PFSK-1 (cell line): ENCODE data around the gene LDLRAD3.

Experiments used
- FOXP2 ChIP-seq: optimal IDR thresholded peaks from 2 replicates; pipeline ENCODE3; 2011; ENCODE audit warnings: borderline replicate concordance, control low read depth, inconsistent platforms; ENCODE audit not compliant: insufficient read depth; ENCODE audit errors: extremely low read length, extremely low read depth
- POLR2AphosphoS5 ChIP-seq: IDR thresholded peaks from 2 replicates; pipeline ENCODE4 v1.6.1; 2012; ENCODE audit warnings: low read depth, mild to moderate bottlenecking, control low read depth, low read length, moderate library complexity
- REST ChIP-seq, 2 experiments: IDR thresholded peaks; 2 replicates each; pipeline versions ENCODE4 v1.6.1 to v1.8.0; 2011 to 2012; ENCODE audit warnings: low read depth in 2 of 2, low read length in 2 of 2, control low read depth in 1 of 2, inconsistent platforms in 1 of 2, mild to moderate bottlenecking in 1 of 2, moderate library complexity in 1 of 2; ENCODE audit not compliant: insufficient read depth in 1 of 2
- SIN3A ChIP-seq: IDR thresholded peaks from 2 replicates; pipeline ENCODE4 v1.6.1; 2012; ENCODE audit warnings: mild to moderate bottlenecking, low read length, moderate library complexity, borderline replicate concordance; ENCODE audit not compliant: insufficient read depth
- TAF1 ChIP-seq: IDR thresholded peaks from 2 replicates; pipeline ENCODE4 v1.6.1; 2012; ENCODE audit warnings: low read length, control low read depth, borderline replicate concordance; ENCODE audit not compliant: insufficient read depth

The LDLRAD3 gene

GRCh38 chr11:36258730-36259360 lies 315.0 kb downstream of the LDLRAD3 start:
- no peak for TF ChIP-seq TAF1
- no peak for TF ChIP-seq POLR2AphosphoS5
- no peak for TF ChIP-seq REST (IDR thresholded peaks at IDR 0.05; ENCODE audit: insufficient read depth in 1 of 2, low read depth in 2 of 2, low read length in 2 of 2)
- peak; percentile 13 for TF ChIP-seq FOXP2
- no peak for TF ChIP-seq SIN3A

GRCh38 chr11:36261094-36261493 lies 317.2 kb downstream of the LDLRAD3 start:
- no peak for TF ChIP-seq TAF1
- TF ChIP-seq FOXP2: no peak
- TF ChIP-seq REST (IDR thresholded peaks at IDR 0.05; ENCODE audit: insufficient read depth in 1 of 2, low read depth in 2 of 2, low read length in 2 of 2): no peak
- TF ChIP-seq POLR2AphosphoS5: no peak
- no peak for TF ChIP-seq SIN3A

GRCh38 chr11:36264011-36264972 lies 320.4 kb downstream of the LDLRAD3 start:
- TF ChIP-seq TAF1 (no peak), POLR2AphosphoS5 (no peak), REST (IDR thresholded peaks at IDR 0.05; ENCODE audit: insufficient read depth in 1 of 2, low read depth in 2 of 2, low read length in 2 of 2) (no peak), SIN3A (no peak), FOXP2 (no peak)

GRCh38 chr11:36264973-36265344 lies 321.1 kb downstream of the LDLRAD3 start:
- TF ChIP-seq FOXP2 (no peak), SIN3A (no peak), POLR2AphosphoS5 (no peak), TAF1 (no peak), REST (IDR thresholded peaks at IDR 0.05; ENCODE audit: insufficient read depth in 1 of 2, low read depth in 2 of 2, low read length in 2 of 2) (no peak)
